SJSA1 (cell line): ENCODE measurements around the gene B4GALT7. TPM values are rescaled to one million over a fixed set of nuclear protein-coding genes. Genes with fewer than 3 reads are reported as not detected.
"Not testable (repeated sequence)": the region's sequence is repeated elsewhere in the genome, so short reads cannot be mapped to it uniquely, and the experiment has no call there.

Experiments
- DNase-seq, 2 experiments: peaks; one replicate each; pipeline ENCODE4 v3.0.0-alpha.2; 2015 to 2020; ENCODE audit warnings: low spot score in 2 of 2, low read depth in 1 of 2
- H3K27ac ChIP-seq: fragments of 250-450 bp; sonication (Bioruptor Pico); 2 replicates; pipeline ENCODE4 v1.5.1; 2020; ENCODE audit warnings: mild to moderate bottlenecking, moderate library complexity
- H3K27me3 ChIP-seq: fragments of 250-450 bp; sonication (Bioruptor Pico); replicated peaks from 2 replicates; pipeline ENCODE4 v1.5.1; 2020; ENCODE audit warnings: mild to moderate bottlenecking, moderate library complexity
- H3K36me3 ChIP-seq: fragments of 250-450 bp; sonication (Bioruptor Pico); 2 replicates; pipeline ENCODE4 v1.5.1; 2020; ENCODE audit warnings: mild to moderate bottlenecking
- H3K4me1 ChIP-seq: fragments of 250-450 bp; sonication (Bioruptor Pico); replicated peaks from 2 replicates; pipeline ENCODE4 v1.6.1; 2021; ENCODE audit warnings: mild to moderate bottlenecking
- H3K4me3 ChIP-seq: fragments of 250-450 bp; sonication (Bioruptor Pico); 2 replicates; pipeline ENCODE4 v1.5.1; 2020; ENCODE audit warnings: mild to moderate bottlenecking
- H3K9me3 ChIP-seq: fragments of 250-450 bp; sonication (Bioruptor Pico); replicated peaks from 2 replicates; pipeline ENCODE4 v1.5.1; 2020; ENCODE audit warnings: mild to moderate bottlenecking
- total RNA-seq: library from RNA; depleted of rRNA; stranded (reverse); fragments of >200 nt; shearing (Covaris generic); gene quantifications from 2 replicates; pipeline ENCODE4 v1.2.3, GENCODE V29; 2014; rRNA removed

B4GALT7 gene
- total RNA-seq: 37.9 and 53.0 TPM in 2 replicates

DNA sequence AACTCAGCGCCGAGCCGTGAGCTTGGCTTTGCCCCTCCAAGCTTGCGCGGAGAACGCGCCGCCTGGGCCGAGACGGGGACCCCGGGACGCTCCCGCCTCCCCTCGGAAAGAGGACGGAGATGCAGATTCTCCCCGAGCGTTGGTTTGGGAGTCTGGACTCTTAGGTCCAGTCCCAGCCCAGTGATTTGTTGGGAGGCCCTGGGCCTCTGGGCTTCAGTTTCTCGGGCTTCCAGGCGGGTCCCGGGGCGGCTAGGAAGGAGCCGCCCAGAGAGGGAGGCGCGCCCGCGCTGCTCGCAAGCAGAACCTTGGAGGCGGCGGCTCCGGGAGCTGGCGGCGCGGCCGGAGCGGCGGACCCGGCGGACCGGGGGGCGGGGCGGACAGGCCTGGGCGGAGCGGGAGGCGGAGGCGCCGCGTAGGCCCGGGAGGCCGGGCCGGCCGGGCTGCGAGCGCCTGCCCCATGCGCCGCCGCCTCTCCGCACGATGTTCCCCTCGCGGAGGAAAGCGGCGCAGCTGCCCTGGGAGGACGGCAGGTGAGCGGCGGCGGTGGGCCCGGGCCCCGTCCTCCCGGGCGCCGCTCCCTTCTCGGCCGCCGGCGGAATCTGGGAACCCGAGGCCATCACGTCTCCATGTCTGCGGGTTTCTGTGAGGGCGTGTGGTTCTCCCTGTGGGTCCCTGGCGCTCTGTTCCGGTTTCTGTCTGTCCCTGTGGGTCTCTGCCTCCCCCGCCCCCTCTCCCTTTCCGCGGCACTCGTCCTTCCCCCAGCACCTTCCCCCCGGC is at the start of gene B4GALT7:
TSS of gene B4GALT7 (plus strand) at position 402 of the 777 bp plus-strand sequence. CDS start at position 481, 79 bp downstream.
- H3K4me1 ChIP-seq: peaks cover 22% of the 10 kb centered on the region
- peak within 1 kb of the TSS; percentile 66 for H3K27ac ChIP-seq
- H3K9me3 ChIP-seq: no peaks in the 10 kb centered on the region
- H3K36me3 ChIP-seq: peaks cover 28% of the 10 kb centered on the region
- peak; percentile 86 to 90 for DNase-seq
- peak within 1 kb of the TSS; percentile 94 for H3K4me3 ChIP-seq
- H3K27me3 ChIP-seq: no peaks in the 10 kb centered on the region

DNA sequence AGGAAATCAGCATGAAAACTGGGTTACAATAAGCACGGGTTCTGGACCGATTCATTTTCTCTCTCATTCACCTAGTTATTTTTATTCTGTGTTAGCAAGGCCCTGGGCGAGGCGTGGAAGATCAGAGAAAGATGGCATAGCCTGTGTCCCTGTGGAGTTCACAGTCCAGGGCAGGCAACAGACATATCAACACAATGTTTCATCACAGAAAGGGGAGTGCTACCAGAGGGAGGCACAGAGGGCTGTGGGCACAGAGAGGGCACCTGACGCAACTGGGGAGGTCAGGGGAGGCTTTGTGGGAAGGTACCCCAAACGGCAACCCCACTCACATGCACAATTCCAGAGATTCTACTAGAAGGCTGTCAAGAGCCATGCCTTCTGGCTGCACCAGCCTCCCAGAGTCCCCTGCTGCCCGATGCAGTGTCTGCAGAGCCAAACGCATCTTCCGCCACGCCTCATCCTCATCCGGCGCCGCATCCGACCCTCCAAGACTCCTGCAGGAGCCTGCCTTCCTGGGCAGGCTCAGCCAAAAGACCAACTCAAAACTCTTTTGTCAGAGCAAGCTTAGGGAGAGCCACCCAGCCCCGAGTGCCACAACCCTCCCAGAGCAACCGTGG is 47.0 kb upstream of the B4GALT7 start:
- DNase-seq: no peak
- H3K27me3 ChIP-seq: no peaks in the 10 kb centered on the region
- peaks cover 34% of the 10 kb centered on the region for H3K36me3 ChIP-seq
- H3K9me3 ChIP-seq: no peaks in the 10 kb centered on the region
- H3K27ac ChIP-seq: no peak overlapping the region
- H3K4me3 ChIP-seq: peak overlapping the region; percentile 83
- peaks cover 15% of the 10 kb centered on the region for H3K4me1 ChIP-seq

DNA sequence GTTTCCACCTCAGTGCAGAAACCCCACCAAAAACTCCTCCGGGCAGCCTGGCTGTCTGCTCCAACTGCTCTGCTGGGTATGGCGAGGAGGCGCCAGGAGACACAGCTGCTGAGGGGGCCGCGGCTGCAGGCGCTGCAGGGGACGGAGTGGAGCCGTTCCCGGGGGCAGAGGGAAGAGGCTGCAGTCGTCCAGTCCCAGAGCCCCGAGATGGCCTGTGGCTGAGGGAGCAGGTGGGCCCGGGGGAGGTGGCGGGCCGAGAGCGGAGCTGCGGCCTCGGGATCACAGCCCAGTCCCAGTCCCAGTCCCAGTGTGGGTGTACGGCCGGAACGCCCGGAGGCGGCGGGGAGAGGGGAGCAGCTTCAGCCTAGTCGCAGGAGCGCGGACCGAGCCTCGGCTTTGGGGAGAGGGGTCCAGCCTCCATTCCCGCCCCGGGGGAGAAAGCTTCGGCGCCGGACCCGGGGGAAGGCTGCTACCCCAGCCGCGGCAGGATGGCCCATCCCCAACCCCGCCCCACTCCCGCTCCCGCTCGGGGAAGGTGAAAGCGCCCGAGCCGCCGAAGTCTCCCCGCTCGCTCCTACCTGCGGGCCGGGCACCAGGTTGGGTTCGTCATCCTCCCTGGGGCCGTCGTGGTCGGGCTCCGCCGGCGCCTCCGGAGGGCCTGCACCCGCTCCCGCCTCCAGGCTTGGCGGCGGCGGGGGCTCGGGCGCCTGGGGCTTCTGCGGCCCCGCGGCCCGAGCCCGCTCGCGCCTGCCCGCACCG is 46.1 kb upstream of the B4GALT7 start:
- peak overlapping the region; percentile 83 for H3K4me3 ChIP-seq
- no peak overlapping the region for H3K27ac ChIP-seq
- H3K4me1 ChIP-seq: peaks cover 15% of the 10 kb centered on the region
- H3K9me3 ChIP-seq: no peaks in the 10 kb centered on the region
- H3K36me3 ChIP-seq: peaks cover 34% of the 10 kb centered on the region
- DNase-seq: peak in 1 of 2 experiments; percentile 48
- no peaks in the 10 kb centered on the region; the same call in 1 of the 2 replicates for H3K27me3 ChIP-seq

- peak; percentile 95 to 98 for DNase-seq
- H3K4me1 ChIP-seq: peaks cover 15% of the 10 kb centered on the region
- H3K27ac ChIP-seq: no peak within 1 kb of the TSS
- H3K36me3 ChIP-seq: peaks cover 31% of the 10 kb centered on the region
- peak within 1 kb of the TSS; percentile 83 for H3K4me3 ChIP-seq
- no peaks in the 10 kb centered on the region for H3K9me3 ChIP-seq
- H3K27me3 ChIP-seq: no peaks in the 10 kb centered on the region; the same call in 1 of the 2 replicates
Measured at GRCh38 chr5:177554474-177555111, 45.3 kb upstream of the B4GALT7 start, which contains the start of gene FAM193B. FAM193B (minus strand) TSS chr5:177554563; CDS start chr5:177554458, 105 bp downstream.

- peaks cover 30% of the 10 kb centered on the region for H3K36me3 ChIP-seq
- no peak for DNase-seq
- no peaks in the 10 kb centered on the region; the same call in 1 of the 2 replicates for H3K27me3 ChIP-seq
- peaks cover 15% of the 10 kb centered on the region for H3K4me1 ChIP-seq
- H3K27ac ChIP-seq: no peak overlapping the region
- no peak overlapping the region for H3K4me3 ChIP-seq
- no peaks in the 10 kb centered on the region for H3K9me3 ChIP-seq
Measured at GRCh38 chr5:177555228-177555627, 44.7 kb upstream of the B4GALT7 start.

DNA sequence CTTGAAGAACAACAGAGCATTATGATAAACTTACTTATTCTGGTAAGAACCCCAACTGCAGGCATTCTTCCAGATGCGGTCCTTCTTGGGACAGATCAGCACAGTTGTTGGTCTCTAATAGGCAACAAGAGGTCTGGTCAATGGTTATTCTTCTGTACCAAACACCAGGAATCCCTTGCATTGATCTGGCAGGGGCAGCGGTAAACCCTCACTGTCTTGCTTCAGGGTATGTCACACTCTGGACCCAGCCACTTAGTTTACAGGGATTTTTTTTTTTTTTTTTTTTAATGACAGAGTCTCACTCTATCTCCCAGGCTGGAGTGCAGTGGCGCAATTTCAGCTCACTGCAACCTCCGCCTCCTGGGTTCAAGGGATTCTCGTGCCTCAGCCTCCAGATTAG is 44.3 kb upstream of the B4GALT7 start:
- peaks cover 25% of the 10 kb centered on the region for H3K36me3 ChIP-seq
- H3K4me1 ChIP-seq: peaks cover 15% of the 10 kb centered on the region
- no peak overlapping the region for H3K4me3 ChIP-seq
- DNase-seq: no peak
- no peaks in the 10 kb centered on the region for H3K9me3 ChIP-seq
- H3K27ac ChIP-seq: no peak overlapping the region
- no peaks in the 10 kb centered on the region; the same call in 1 of the 2 replicates for H3K27me3 ChIP-seq

- 0 out of 2 replicates have a peak, but pooled peaks cover 6% of the 10 kb centered on the region for H3K9me3 ChIP-seq
- H3K4me3 ChIP-seq: no peak overlapping the region
- peaks cover 15% of the 10 kb centered on the region for H3K36me3 ChIP-seq
- no peaks in the 10 kb centered on the region; the same call in 1 of the 2 replicates for H3K27me3 ChIP-seq
- no peak for DNase-seq
- no peak overlapping the region for H3K27ac ChIP-seq
- H3K4me1 ChIP-seq: peaks cover 15% of the 10 kb centered on the region
Measured at GRCh38 chr5:177557041-177557647, 42.8 kb upstream of the B4GALT7 start.

DNA sequence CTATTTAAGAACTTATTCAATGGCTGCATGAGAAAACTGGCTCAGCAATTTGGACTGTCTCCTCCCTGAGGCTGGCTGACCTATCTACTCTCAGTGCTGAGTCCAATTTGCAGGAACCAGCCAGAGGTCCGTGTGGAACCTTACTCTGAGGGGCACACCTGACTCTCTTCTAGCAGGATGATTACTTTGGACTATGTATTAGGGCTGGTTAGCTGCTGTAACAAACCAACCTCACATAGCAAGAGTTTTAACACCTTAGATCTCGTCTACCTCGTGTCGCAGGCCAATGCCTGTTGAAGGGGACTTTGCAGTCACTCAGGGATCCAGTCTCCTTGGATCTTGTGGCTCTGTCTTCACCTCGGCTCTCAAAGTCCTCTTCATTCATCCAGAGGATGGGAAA is 42.1 kb upstream of the B4GALT7 start:
- H3K36me3 ChIP-seq: peaks cover 8% of the 10 kb centered on the region
- no peak for DNase-seq
- H3K4me1 ChIP-seq: peaks cover 13% of the 10 kb centered on the region
- H3K27me3 ChIP-seq: no peaks in the 10 kb centered on the region; the same call in 1 of the 2 replicates
- peaks cover 10% of the 10 kb centered on the region; the same call in 1 of the 2 replicates for H3K9me3 ChIP-seq
- H3K27ac ChIP-seq: no peak overlapping the region
- no peak overlapping the region for H3K4me3 ChIP-seq

DNA sequence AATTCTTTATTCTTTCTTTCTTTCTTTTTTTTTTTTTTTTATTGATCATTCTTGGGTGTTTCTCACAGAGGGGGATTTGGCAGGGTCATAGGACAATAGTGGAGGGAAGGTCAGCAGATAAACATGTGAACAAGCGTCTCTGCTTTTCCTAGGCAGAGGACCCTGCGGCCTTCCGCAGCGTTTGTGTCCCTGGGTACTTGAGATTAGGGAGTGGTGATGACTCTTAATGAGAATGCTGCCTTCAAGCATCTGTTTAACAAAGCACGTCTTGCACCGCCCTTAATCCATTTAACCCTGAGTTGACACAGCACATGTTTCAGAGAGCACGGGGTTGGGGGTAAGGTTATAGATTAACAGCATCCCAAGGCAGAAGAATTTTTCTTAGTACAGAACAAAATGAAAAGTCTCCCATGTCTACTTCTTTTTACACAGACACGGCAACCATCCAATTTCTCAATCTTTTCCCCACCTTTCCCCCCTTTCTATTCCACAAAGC is 40.4 kb upstream of the B4GALT7 start:
- H3K27ac ChIP-seq, H3K9me3 ChIP-seq, H3K4me1 ChIP-seq, H3K4me3 ChIP-seq, H3K36me3 ChIP-seq, H3K27me3 ChIP-seq, DNase-seq: not testable (repeated sequence)

- peaks cover 10% of the 10 kb centered on the region; the same call in 1 of the 2 replicates for H3K9me3 ChIP-seq
- H3K4me3 ChIP-seq: no peak overlapping the region
- H3K27ac ChIP-seq: no peak overlapping the region
- peaks cover 3% of the 10 kb centered on the region for H3K27me3 ChIP-seq
- H3K36me3 ChIP-seq: no peaks in the 10 kb centered on the region
- DNase-seq: no peak
- no peaks in the 10 kb centered on the region for H3K4me1 ChIP-seq
Measured at GRCh38 chr5:177565046-177565445, 34.9 kb upstream of the B4GALT7 start.

DNA sequence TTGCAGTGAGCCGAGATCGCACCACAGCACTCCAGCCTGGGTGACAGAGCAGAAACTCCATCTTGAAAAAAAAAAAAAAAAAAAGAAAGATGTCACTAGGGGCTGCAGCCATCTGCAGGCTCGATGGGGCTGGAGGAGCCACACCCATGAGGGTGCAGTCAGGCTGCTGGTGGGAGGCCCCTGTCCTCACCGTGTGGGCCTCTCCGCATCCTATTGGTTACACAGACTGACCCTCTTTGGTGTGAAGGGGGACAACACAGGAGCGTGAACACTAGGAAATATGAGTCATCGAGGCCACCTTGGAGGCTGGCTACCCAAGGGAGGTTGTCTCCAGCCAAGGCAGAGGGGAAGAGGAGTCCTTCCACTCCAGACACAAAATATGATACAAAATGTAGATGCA is 31.6 kb upstream of the B4GALT7 start:
- H3K36me3 ChIP-seq: no peaks in the 10 kb centered on the region
- H3K4me3 ChIP-seq: no peak overlapping the region
- no peaks in the 10 kb centered on the region for H3K4me1 ChIP-seq
- peaks cover 19% of the 10 kb centered on the region for H3K27me3 ChIP-seq
- no peak overlapping the region for H3K27ac ChIP-seq
- H3K9me3 ChIP-seq: no peaks in the 10 kb centered on the region
- peak in 1 of 2 experiments; percentile 20 for DNase-seq

DNA sequence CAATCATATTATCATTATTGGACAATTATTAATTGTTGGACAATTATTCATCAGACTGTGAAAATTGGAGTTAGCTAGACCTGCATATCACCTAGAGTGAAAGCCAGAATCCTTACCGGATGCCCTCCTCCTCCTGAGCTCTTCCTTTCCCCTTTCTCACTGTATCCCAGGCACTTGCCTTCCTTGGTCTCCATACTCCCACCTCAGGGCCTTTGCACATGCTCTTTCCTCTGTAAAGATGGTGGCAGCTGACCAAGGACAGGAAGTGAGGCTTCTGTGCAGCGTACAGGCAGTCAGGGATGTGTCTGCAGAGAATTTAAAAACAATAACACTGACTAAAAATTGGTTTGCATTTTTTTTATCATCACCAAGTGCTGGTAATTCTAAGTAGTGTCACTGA is 30.0 kb upstream of the B4GALT7 start:
- DNase-seq: no peak
- H3K27me3 ChIP-seq: peaks cover 22% of the 10 kb centered on the region

DNA sequence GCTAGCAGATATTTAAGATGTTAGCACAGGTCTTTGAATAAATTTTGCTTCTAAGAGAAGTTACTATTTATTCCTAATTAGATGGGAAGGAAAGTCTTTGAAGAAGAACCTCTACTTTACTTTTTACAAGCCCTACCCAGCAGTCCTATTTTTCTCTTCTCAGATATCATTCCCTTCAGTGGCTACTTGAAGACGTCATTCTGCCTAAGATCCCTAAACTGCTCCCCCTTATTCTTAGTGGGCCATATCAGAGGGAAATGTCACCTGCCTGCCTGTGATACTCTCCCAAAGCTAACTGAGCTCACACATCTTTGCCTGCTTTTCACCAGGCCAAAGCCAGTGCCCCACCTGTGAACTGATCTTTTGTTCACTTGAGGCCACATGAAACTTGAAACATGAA is 24.4 kb upstream of the B4GALT7 start:
- no peak overlapping the region for H3K4me3 ChIP-seq
- DNase-seq: no peak
- no peaks in the 10 kb centered on the region for H3K4me1 ChIP-seq
- H3K36me3 ChIP-seq: no peaks in the 10 kb centered on the region
- no peaks in the 10 kb centered on the region for H3K9me3 ChIP-seq
- peaks cover 30% of the 10 kb centered on the region for H3K27me3 ChIP-seq
- no peak overlapping the region for H3K27ac ChIP-seq

More for the DNA sequence above, 30.0 kb upstream of the B4GALT7 start:
- Histone ChIP-seq H3K4me3 (no peak overlapping the region), H3K9me3 (no peaks in the 10 kb centered on the region), H3K27ac (no peak overlapping the region), H3K4me1 (no peaks in the 10 kb centered on the region), H3K36me3 (no peaks in the 10 kb centered on the region)
